ENCODE results near the gene RPS6KA5. TPM values are rescaled to one million over a fixed set of nuclear protein-coding genes. Genes with fewer than 3 reads are reported as not detected.

Gene RPS6KA5
- total RNA-seq, 2 donors from 2014 or later = 5.3 to 9.6 TPM

GRCh38 chr14:90979515-90979914, 80.9 kb downstream of the RPS6KA5 start:
- Histone ChIP-seq H3K27me3 (no peaks in the 10 kb centered on the region), H3K4me3 (no peak overlapping the region), H3K27ac (no peak overlapping the region), H3K36me3 (no peaks in the 10 kb centered on the region), H3K4me1 (no peaks in the 10 kb centered on the region), H3K9me3 (no peaks in the 10 kb centered on the region)
- TF ChIP-seq, protein P1, sequence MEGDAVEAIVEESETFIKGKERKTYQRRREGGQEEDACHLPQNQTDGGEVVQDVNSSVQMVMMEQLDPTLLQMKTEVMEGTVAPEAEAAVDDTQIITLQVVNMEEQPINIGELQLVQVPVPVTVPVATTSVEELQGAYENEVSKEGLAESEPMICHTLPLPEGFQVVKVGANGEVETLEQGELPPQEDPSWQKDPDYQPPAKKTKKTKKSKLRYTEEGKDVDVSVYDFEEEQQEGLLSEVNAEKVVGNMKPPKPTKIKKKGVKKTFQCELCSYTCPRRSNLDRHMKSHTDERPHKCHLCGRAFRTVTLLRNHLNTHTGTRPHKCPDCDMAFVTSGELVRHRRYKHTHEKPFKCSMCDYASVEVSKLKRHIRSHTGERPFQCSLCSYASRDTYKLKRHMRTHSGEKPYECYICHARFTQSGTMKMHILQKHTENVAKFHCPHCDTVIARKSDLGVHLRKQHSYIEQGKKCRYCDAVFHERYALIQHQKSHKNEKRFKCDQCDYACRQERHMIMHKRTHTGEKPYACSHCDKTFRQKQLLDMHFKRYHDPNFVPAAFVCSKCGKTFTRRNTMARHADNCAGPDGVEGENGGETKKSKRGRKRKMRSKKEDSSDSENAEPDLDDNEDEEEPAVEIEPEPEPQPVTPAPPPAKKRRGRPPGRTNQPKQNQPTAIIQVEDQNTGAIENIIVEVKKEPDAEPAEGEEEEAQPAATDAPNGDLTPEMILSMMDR (IDR thresholded peaks at IDR 0.05) = no peak
- no peak for DNase-seq (ENCODE audit: low spot score)

DNA sequence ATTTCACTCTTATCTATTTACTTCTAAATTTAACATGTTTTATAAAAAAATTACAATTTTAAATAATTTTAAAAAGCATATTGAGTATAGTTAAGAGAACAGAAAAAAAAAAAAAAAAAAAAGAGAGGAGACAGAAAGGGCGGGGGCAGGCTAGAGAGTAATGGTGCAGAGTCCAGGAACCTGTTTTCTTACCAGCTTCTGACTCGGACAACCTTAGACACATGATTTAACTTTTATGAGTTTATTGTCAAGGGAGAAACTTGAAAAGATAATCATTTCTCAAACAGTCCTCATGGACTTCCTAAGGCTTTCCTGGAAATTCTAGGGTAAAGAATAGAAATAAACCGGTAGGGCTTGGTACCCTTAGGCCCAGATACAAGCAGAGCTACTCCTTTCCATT, 84.3 kb downstream of the RPS6KA5 start:
- no peaks in the 10 kb centered on the region for H3K9me3 ChIP-seq
- no peaks in the 10 kb centered on the region for H3K4me1 ChIP-seq
- no peaks in the 10 kb centered on the region for H3K27me3 ChIP-seq
- DNase-seq (ENCODE audit: low spot score) = no peak
- no peaks in the 10 kb centered on the region for H3K36me3 ChIP-seq
- H3K4me3 ChIP-seq = no peak overlapping the region
- TF ChIP-seq, protein P1 (IDR thresholded peaks at IDR 0.05) = no peak
- H3K27ac ChIP-seq = no peak overlapping the region

- Histone ChIP-seq H3K4me3 (no peak overlapping the region), H3K4me1 (no peaks in the 10 kb centered on the region), H3K9me3 (no peaks in the 10 kb centered on the region), H3K27ac (no peak overlapping the region), H3K27me3 (no peaks in the 10 kb centered on the region), H3K36me3 (no peaks in the 10 kb centered on the region)
- no peak for DNase-seq (ENCODE audit: low spot score)
- TF ChIP-seq, protein P1 (IDR thresholded peaks at IDR 0.05) = no peak
Measured at GRCh38 chr14:90971687-90972086, 88.8 kb downstream of the RPS6KA5 start.

DNA sequence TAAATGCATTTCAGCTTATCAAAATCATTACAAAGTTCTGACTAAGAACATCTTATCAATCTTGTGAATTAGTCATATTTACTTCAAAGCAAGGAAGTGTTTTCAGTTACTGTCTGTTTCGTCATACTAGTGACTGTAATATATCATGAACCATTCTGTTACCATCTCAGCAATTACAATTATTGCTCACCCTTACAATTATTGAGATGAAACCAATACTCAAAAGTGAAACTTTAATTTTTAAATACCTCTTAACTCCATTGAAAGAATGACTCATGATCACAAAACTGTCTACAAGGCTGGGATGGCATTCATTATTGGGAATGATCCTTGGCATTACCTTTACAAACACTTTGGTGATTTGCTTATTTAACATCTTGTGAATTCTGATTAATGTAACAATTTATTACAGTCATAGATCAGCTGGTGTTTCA, 90.3 kb downstream of the RPS6KA5 start:
- Histone ChIP-seq H3K4me1 (no peaks in the 10 kb centered on the region), H3K9me3 (no peaks in the 10 kb centered on the region), H3K4me3 (no peak overlapping the region), H3K27me3 (no peaks in the 10 kb centered on the region), H3K36me3 (no peaks in the 10 kb centered on the region), H3K27ac (no peak overlapping the region)
- no peak for DNase-seq (ENCODE audit: low spot score)
- TF ChIP-seq, protein P1 (IDR thresholded peaks at IDR 0.05) = no peak

- no peak overlapping the region for H3K4me3 ChIP-seq
- H3K36me3 ChIP-seq = no peaks in the 10 kb centered on the region
- no peaks in the 10 kb centered on the region for H3K9me3 ChIP-seq
- TF ChIP-seq, protein P1 (IDR thresholded peaks at IDR 0.05) = no peak
- no peaks in the 10 kb centered on the region for H3K27me3 ChIP-seq
- H3K27ac ChIP-seq = no peak overlapping the region
- no peaks in the 10 kb centered on the region for H3K4me1 ChIP-seq
- DNase-seq (ENCODE audit: low spot score) = no peak
Measured at GRCh38 chr14:90969531-90970166, 90.8 kb downstream of the RPS6KA5 start.

GRCh38 chr14:90968025-90968424, 92.4 kb downstream of the RPS6KA5 start:
- no peaks in the 10 kb centered on the region for H3K27me3 ChIP-seq
- no peaks in the 10 kb centered on the region for H3K9me3 ChIP-seq
- no peaks in the 10 kb centered on the region for H3K36me3 ChIP-seq
- TF ChIP-seq, protein P1 (IDR thresholded peaks at IDR 0.05) = no peak
- DNase-seq (ENCODE audit: low spot score) = no peak
- no peak overlapping the region for H3K27ac ChIP-seq
- H3K4me3 ChIP-seq = no peak overlapping the region
- no peaks in the 10 kb centered on the region for H3K4me1 ChIP-seq
